NCI-H748 (cell line): ENCODE data around the gene RETSAT.
"Not testable (repeated sequence)": the region's sequence is repeated elsewhere in the genome, so short reads cannot be mapped to it uniquely, and the experiment has no call there.

Source experiments
- DNase-seq: peaks from one replicate; lab custom pipeline; 2025; ENCODE audit not compliant: unreplicated experiment; lab: John Stamatoyannopoulos, UW

RETSAT gene

DNA sequence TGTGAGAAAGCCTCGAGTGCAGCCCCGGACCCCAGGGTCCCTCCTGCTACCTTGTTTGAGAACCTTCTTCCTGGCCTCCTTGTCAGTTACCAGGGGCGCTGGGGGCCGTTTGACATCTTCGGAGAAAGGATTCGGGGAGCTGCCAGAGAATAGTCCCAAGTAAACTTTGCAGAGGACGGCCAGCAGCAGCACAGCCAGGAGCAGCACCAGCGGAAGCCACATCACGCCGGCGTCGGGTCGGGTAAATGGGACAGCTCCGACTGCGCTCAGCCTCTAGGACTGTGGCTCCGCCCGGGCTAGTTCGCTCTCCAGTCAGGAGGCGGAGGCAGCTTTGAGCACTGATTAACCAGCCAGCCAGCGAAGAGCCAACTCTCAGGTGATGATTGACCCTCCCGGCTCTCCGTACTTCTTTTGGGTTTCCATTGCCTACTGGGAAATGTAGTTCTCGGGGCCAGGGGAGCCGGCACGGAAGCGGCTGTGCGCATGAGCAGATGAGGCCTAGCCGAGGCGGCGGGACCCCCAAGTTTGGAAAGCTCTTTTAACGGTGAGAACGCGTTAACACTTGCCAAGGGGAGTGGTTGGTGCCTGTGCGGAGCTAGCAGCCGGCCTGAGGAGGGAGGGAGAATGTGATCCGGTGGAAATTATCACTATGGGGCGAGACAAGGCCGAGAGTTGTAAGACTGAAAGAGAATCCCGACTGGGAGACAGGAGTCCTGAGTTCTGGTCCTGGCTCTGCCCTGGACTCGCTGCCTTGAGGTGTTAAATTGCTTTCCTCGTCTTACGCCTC, at the start of gene RETSAT, which contains the start of gene ELMOD3:
Gene RETSAT, minus strand, starts transcription at position 243 of the 787 bp plus-strand sequence. Its CDS starts 21 bp downstream, at position 222.
Gene ELMOD3, plus strand, starts transcription at position 484 of the 787 bp plus-strand sequence. CDS start 2,430 bp downstream, outside the sequence.
- peak; percentile 96 for DNase-seq

- DNase-seq, result no peak
Observed at GRCh38 chr2:85401844-85402243, 47.5 kb upstream of the RETSAT start.

GRCh38 chr2:85401464-85401805, 47.1 kb upstream of the RETSAT start:
- no peak for DNase-seq

DNA sequence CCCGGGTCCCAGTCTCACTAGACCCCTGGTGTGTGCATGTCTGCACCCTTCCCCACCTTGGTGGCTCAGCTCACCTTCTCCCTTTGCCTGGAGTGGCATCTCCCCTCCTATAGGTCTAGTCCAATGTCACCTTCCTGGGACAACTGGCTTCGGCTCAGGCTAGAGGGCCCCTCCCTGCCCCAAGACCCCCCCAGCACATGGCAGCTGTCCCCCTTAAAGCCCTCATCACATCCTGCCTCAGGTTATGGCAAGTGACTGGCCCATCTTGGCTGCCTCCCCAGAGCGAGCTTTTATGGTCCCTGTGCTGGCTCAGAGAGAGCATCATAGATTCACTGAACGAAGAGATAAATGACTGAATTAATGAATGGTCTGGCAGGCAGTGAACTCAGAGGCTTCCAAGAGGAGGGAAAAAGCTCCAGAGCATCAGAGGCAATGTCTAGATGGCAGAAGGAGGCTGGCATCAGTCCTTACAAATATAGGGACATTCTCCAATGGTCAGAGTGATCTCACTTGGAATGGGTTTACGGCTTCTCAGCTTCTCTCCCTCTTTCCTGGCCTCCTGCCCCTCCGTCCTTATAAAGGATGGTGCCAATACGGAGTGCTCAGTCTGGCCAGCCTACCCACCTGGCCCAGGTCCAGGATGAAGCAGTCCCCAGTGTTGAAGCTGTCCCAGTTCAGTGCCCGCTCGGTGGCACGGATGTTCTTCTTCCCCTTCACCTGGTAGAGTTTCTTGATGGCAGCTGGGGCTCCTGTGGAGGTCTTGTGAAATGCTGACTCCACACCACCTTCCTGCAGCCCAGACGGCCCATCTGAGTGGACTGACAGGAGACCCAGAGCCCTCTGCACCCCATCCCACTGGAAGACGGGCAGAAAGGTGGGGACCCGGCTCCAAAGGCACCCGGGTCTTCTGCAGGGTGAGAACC, 46.5 kb upstream of the RETSAT start:
- DNase-seq, result no peak

- peak; percentile 12 for DNase-seq
Observed at GRCh38 chr2:85400023-85400422, 45.7 kb upstream of the RETSAT start.

DNA sequence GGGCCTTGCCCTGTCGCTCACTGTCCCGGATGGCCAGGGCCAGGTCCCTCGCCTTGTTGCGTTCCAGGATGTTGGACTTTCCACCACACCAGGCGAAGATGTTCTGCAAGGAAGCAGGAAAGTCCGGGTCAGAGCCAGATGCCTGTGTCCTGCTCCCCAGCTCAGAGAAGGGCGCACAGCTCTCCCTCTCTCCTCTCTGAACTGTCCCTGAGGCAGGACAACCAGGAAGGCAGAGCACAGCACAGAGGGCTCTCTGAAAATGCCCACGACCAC, 44.8 kb upstream of the RETSAT start:
- no peak for DNase-seq

- no peak for DNase-seq
Observed at GRCh38 chr2:85398426-85399182, 44.3 kb upstream of the RETSAT start.

DNA sequence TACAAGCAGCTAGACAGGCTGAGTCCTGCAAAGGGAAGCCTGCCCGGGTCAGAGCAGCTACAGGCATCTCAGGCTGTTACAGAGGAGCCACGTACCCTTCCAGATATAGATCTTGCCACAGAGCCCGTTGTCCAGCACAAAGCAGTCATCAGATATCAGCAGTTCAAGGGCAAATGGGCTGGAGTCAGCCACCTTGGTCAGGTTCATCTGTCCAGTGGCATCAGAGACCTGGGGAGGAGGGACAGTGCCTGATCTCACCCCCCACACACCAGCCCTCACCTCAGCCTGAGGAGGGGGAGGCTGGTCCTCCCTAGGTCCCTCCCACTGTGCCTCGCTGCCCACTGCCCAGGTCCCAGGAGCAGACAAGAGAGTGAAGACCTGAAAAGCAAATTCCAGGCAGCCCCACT, 43.6 kb upstream of the RETSAT start:
- no peak for DNase-seq

DNA sequence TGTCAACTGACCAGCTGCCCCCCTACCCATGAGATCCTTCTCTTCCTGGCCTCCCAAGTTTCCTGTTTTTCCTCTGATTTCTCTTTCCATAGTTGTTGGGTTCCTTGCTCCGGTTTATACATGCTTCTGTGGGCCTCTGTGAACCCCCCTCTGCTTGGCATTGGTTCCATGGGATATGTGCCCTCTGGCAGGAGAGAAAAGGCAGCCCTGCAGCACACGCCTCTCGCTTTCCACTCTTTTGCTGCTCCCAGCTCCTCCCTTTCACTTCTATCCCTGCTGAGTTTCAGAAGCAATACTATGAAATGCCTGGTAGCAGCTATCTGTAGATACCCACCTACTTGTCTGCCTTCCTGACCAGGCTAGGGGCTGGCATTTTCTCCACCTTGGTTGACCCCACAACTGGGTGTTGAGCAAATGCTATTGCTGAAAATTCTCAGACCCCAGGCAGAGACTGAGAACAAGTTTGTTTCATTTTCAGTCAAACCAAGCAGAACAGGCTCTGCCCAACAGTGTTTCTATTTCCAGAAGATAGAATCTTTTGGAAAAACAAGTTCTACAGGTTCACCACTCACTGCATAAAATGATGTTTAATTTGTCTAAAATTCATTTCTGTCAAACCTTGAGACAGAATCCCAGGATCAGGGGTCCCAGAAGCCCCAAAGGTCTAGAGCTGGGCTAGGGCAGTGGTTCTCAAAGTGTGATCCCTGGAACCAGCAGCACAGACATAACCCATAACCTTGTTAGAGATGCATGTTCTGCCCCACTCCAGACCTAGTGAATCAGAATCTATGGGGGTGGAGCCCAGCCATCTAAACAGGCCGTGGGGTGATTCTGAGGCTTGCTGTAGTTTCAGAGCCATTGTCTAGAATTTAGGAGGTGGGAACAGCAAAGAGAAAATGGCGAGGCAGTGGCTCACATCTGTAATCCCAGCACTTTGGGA, 42.5 kb upstream of the RETSAT start:
- DNase-seq, result no peak

DNA sequence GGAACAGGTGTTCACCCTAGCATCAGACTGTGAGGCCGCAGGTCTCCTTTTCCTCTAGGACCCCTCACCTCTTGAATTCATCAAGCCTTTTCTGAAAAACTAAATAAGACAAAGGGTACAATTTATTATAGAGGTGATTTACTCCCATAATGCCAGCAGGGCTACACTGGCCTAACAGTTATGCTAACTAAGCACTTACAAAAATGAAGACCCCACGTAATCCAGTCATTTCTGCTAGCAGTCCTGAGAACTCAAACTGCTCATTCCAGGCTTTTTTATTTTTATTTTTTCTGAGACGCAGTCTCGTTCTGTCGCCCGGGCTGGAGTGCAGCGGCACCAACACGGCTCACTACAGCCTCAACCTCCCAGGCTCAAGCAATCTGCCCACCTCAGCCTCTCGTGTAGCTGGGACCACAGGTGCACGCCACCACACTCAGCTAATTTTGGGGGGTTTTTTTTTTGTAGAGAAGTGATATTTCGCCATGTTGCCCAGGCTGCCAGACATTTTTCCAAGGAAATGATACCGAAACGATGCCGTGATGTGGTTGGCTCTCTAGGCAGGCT, 41.7 kb upstream of the RETSAT start:
- no peak for DNase-seq

GRCh38 chr2:85394976-85395375, 40.6 kb upstream of the RETSAT start:
- no peak for DNase-seq

DNA sequence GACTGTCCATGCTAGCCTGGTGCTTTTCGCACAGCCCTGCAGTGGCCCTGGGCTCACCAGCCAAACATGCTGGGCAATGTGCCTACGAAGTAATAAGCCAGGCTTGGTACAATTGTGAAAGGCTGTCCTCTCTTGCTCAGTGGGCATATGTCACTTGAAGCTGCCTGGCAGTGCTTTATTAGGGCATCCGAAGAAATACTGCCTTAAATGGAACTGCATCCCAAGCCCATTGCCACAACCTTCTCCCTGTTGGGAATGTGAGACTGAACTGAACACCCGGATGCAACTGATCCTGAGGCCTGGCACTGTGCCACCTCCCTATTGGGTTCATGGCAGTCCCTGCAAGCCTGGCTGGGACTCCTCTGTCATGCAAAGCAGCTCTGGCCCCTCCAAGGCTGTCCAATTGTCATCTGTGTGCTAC, 39.9 kb upstream of the RETSAT start:
- DNase-seq, result peak; percentile 80

DNA sequence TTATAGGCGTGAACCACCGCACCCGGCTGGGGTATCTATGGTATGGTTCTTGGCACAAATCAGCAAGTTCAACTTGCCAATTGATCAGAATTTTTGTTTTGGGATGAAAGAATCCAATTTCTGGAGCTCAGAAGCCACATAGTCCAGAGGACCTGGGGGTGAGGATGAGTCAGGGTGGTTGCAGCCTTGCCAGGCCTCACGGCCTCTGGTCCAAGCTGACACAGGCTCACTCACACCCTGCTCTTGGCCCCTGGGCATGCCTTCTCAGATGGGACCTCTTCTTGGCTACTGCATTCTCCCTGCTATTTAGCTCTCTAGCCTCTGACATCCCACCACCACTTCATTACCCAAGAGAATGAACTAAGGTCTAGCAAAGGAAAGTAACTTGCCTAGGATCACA, 39.5 kb upstream of the RETSAT start:
- no peak for DNase-seq

DNA sequence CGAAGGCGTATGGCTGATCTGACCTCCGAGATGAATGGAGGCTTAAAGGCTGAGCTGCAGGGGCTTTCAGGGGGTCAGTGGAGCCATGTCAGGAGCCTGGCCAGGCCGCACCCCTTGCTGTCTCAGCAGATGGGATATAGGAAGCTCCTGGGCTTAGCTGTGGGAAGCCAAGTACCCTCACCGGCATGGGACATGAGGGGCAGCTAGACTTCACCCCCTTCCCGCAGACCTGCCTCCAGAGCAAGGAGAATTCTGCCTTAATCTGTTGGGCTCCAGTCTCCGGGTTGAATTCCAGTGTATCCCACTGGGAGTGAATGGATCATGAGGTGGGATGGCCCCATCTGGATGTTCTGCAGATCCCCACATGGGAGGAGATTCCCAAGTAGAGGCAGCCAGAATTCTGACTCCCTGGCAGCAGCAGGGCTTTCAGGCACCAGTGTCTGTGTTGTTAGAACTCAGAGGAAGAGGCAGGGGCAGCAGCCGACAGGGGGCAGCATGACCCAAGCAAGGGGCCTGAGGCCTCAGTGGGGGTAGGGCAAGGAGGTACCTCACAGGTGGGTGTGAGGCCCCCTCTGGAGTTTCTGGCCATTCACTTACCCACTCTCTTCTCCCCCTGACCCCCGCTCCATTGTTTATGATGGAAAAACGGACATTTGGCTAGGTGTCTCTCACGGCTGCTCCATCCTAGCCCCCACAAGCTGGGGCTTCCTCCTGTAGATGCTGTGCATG, 36.8 kb upstream of the RETSAT start:
- DNase-seq, result peak; percentile 27

DNA sequence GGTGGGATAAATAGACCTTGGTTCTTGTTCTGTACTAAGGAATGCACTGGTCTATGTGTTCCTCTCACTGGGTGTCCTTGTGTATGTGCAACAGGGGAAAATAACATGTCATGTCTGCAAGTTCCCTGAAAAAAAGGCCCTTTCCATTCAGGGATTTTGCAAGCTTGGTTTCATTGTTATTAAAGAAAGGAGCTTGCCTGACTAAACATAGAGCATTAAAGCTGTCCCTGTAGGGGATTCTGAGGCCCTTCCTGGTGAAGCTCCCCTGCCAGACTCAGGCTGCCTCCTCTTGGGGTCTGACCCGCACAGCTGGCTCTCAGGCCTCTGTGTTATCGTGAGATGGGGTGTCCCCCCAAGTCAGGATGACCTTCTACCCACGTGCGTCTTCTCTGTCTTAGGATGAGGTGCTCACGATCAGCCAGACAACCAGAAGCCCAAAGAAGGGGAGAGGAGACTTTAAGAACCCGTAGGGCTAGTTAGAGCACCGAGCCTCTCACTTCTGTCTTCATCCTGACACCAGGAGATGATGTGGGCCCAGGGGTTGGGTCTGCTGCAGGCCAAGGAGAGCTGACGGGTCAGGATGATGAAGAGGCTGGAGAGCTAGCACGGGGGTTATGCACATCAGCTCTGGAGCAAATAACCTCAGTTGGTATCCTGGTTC, 34.7 kb upstream of the RETSAT start:
- no peak for DNase-seq

GRCh38 chr2:85387754-85388153, 33.4 kb upstream of the RETSAT start:
- DNase-seq, result no peak

- DNase-seq, result no peak
Observed at GRCh38 chr2:85385746-85386145, 31.4 kb upstream of the RETSAT start.

DNA sequence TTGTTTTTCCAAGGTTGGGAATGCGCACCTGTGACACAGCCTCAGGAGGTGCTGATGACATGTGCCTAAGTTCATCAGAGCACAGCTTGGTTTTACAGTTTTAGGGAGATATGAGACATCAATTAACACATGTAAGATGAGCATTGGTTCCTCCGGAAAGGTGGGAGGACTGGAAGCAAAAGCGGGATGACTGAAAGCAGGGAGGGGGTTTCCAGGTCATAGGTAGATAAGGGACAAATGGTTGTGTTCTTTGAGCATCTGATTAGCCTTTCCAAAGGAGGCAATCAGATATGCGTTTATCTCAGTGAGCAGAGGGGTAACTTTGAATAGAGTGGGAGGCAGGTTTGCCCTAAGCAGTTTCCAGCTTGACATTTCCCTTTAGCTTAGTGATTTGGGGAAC, 29.5 kb upstream of the RETSAT start:
- no peak for DNase-seq

- not testable (repeated sequence) for DNase-seq
Observed at GRCh38 chr2:85383151-85383550, 28.8 kb upstream of the RETSAT start.
